ENCODE measurements around the gene ZSWIM1.

DNA sequence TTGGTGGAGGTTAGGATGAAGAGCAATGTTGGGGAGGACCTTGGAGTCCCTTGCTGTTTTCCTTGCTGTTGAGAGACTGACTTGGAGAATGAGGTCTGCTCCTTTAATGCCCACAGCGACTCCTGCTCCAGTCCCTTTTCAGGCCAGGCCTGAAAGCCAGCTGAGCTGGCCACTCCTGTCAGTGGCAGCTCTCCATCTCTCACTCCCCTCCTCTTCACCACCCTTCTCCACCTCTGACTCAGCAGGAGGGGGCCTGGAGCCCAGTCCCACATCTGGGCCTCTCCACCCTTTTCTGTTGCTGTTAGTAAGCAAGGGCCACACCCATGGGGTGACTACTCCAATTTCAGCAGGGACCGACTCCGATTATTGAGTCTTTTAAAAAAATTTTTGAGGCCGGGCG, 45.2 kb upstream of the ZSWIM1 start:
- TF ChIP-seq HDAC6 (IDR thresholded peaks at IDR 0.05; ENCODE audit: low read depth, low read length) (no peak), TBP (IDR thresholded peaks at IDR 0.05; ENCODE audit: low read depth, low read length) (no peak), EZH2 (IDR thresholded peaks at IDR 0.05; ENCODE audit: low read depth, low read length, severe bottlenecking) (no peak), GABPA (IDR thresholded peaks at IDR 0.05; ENCODE audit: borderline replicate concordance, insufficient read depth, low read length) (no peak)

Measured in H1 (cell line).